Endothelial cell (in vitro differentiated cells): ENCODE results near the gene TMEM184A. TPM values are rescaled to one million over a fixed set of nuclear protein-coding genes. Genes with fewer than 3 reads are reported as not detected.

Source experiments
- DNase-seq: peaks from one replicate; pipeline ENCODE4 v3.0.0; 2021; ENCODE audit warnings: low spot score
- H3K27ac Mint-ChIP-seq: one replicate; pipeline ENCODE4 v1.8.0; 2021; ENCODE audit warnings: mixed read lengths, inconsistent platforms; ENCODE audit not compliant: unreplicated experiment
- H3K27me3 Mint-ChIP-seq: one replicate; pipeline ENCODE4 v1.8.0; 2021; ENCODE audit warnings: mild to moderate bottlenecking, moderate library complexity, mixed read lengths, inconsistent platforms; ENCODE audit not compliant: unreplicated experiment
- H3K36me3 Mint-ChIP-seq: one replicate; pipeline ENCODE4 v1.8.0; 2021; ENCODE audit warnings: mild to moderate bottlenecking, low read depth, mixed read lengths, inconsistent platforms; ENCODE audit not compliant: unreplicated experiment
- H3K4me1 Mint-ChIP-seq: one replicate; pipeline ENCODE4 v1.8.0; 2021; ENCODE audit warnings: mild to moderate bottlenecking, mixed read lengths, inconsistent platforms; ENCODE audit not compliant: unreplicated experiment
- H3K4me3 Mint-ChIP-seq: one replicate; pipeline ENCODE4 v1.8.0; 2021; ENCODE audit warnings: mild to moderate bottlenecking, mixed read lengths, inconsistent platforms; ENCODE audit not compliant: unreplicated experiment
- H3K9me3 Mint-ChIP-seq: one replicate; pipeline ENCODE4 v1.8.0; 2021; ENCODE audit warnings: mixed read lengths, inconsistent platforms; ENCODE audit not compliant: unreplicated experiment
- CTCF ChIP-seq: fragments of 200-600 bp; sonication (generic); IDR thresholded peaks from one replicate; pipeline ENCODE4 v1.5.0; 2021; ENCODE audit warnings: antibody characterized with exemption; ENCODE audit not compliant: unreplicated experiment
- total RNA-seq: library from RNA; stranded (reverse); fragmentation: NEBNext Ultra II Directional; extraction: Animal tissue kit (Norgen Biotek cat#: 25700); gene quantifications from one replicate; pipeline ENCODE4 v1.2.1, GENCODE V29; 2021; ENCODE audit not compliant: unreplicated experiment

Gene TMEM184A
- total RNA-seq, 1 donor from 2014 or later = 0.21 TPM

- H3K27ac Mint-ChIP-seq = no peak overlapping the region
- H3K4me3 Mint-ChIP-seq = no peak overlapping the region
- DNase-seq = no peak
- H3K9me3 Mint-ChIP-seq = no peaks in the 10 kb centered on the region
- H3K36me3 Mint-ChIP-seq = peaks cover 28% of the 10 kb centered on the region
- peaks cover 14% of the 10 kb centered on the region for H3K27me3 Mint-ChIP-seq
- no peaks in the 10 kb centered on the region for H3K4me1 Mint-ChIP-seq
- no peak for TF ChIP-seq CTCF
These were observed 61.0 kb downstream of the TMEM184A start for GRCh38 chr7:1494866-1495563.

DNA sequence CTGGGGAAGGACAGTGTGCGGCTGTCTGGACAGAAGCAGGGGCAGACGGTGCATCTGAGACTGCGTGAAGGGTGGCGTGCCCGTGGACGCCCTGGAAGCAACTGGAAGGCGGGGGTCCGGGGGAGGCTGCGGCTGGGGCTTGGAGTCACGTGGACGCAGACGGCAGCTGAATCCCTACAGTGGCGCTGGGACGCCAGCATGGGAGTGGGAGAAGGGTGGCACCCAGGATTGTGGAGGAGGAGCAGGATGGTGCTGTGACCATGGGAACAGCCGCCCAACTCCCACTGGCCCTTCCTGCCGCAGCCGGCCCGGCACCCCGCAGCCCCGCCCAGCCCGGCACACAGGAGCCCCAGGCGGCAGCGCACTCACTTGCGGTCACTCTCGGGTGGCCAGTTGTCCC lies 61.6 kb downstream of the TMEM184A start:
- H3K27ac Mint-ChIP-seq = no peak overlapping the region
- DNase-seq = no peak
- no peak for TF ChIP-seq CTCF
- no peak overlapping the region for H3K4me3 Mint-ChIP-seq
- H3K9me3 Mint-ChIP-seq = no peaks in the 10 kb centered on the region
- no peaks in the 10 kb centered on the region for H3K4me1 Mint-ChIP-seq
- H3K27me3 Mint-ChIP-seq = peaks cover 14% of the 10 kb centered on the region
- peaks cover 34% of the 10 kb centered on the region for H3K36me3 Mint-ChIP-seq

DNA sequence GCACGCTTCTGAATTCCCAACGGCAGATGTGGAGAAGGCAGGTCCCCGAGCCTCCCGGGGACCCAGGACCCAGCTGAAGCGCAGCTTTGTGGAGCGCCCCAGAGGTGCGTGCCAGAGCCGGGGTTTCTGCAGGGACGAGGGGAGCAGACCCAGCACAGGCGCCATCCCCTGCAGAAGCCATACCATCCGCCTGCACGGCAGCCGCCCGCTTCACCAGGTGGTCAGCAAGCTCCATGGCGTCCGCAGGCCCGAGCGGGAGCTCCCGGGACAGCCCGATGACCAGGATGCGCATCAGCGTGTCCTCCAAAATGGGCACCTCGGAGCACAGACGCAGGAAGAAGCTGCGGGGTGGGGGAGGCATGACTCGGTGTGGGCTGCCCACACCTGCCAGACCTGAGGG lies 62.4 kb downstream of the TMEM184A start:
- no peak for DNase-seq
- peaks cover 36% of the 10 kb centered on the region for H3K36me3 Mint-ChIP-seq
- no peak overlapping the region for H3K27ac Mint-ChIP-seq
- peaks cover 14% of the 10 kb centered on the region for H3K27me3 Mint-ChIP-seq
- peak overlapping the region; percentile 51 for H3K4me3 Mint-ChIP-seq
- no peak for TF ChIP-seq CTCF
- no peaks in the 10 kb centered on the region for H3K9me3 Mint-ChIP-seq
- no peaks in the 10 kb centered on the region for H3K4me1 Mint-ChIP-seq

DNA sequence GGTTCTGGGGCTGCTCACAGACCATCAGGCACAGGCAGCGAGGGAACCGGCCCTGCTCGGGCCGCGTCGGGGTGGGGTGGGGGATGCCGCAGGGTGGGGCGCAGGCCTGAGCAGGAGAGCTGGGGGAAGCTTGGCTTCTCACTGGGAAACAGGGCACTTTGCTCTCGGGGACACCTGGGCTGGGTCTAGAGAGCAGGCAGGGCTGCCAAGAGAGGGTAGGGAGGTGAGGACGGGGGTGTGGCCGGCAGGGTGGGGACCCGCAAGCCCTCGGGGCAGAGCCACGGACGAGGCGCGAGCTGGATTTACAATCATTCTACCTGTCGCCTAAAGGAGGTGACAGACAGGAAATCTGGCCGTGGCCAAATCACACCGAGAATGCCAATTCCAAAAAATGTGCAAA lies 62.9 kb downstream of the TMEM184A start:
- no peak overlapping the region for H3K27ac Mint-ChIP-seq
- no peaks in the 10 kb centered on the region for H3K9me3 Mint-ChIP-seq
- H3K4me3 Mint-ChIP-seq = peak overlapping the region; percentile 51
- H3K4me1 Mint-ChIP-seq = no peaks in the 10 kb centered on the region
- peaks cover 14% of the 10 kb centered on the region for H3K27me3 Mint-ChIP-seq
- TF ChIP-seq CTCF = no peak
- peaks cover 40% of the 10 kb centered on the region for H3K36me3 Mint-ChIP-seq
- no peak for DNase-seq

- Mint-ChIP-seq H3K36me3 (peaks cover 35% of the 10 kb centered on the region), H3K4me1 (no peaks in the 10 kb centered on the region), H3K9me3 (no peaks in the 10 kb centered on the region), H3K27me3 (peaks cover 14% of the 10 kb centered on the region), H3K27ac (peak overlapping the region; percentile 32), H3K4me3 (peak overlapping the region; percentile 47)
- TF ChIP-seq CTCF = no peak
- DNase-seq = no peak
These were observed 63.4 kb downstream of the TMEM184A start for GRCh38 chr7:1492640-1493039.

Other genes with a start within 250 kb of the TMEM184A start
- gene MICALL2, start 96.7 kb downstream of the TMEM184A start, total RNA-seq = 25.0 TPM
- gene INTS1, start 51.8 kb downstream of the TMEM184A start, total RNA-seq = 109 TPM
- 3.4 TPM for gene MAFK, start 25.5 kb downstream of the TMEM184A start, total RNA-seq
- 20.3 TPM for gene PSMG3, start 13.8 kb upstream of the TMEM184A start, total RNA-seq
- gene ELFN1, start 114.1 kb upstream of the TMEM184A start, total RNA-seq = 10.6 TPM